ENCODE measurements around the gene ITK. TPM values are rescaled to one million over a fixed set of nuclear protein-coding genes. Genes with fewer than 3 reads are reported as not detected.
"Not testable (repeated sequence)": the region's sequence is repeated elsewhere in the genome, so short reads cannot be mapped to it uniquely, and the experiment has no call there.

Gene ITK
- total RNA-seq, 1 donor from 2014 or later, result 0.05 TPM

- DNase-seq (ENCODE audit: low read depth), result peak; percentile 76
Observed at GRCh38 chr5:157167214-157167621, 13.4 kb upstream of the ITK start.

GRCh38 chr5:157168286-157168685 lies 12.4 kb upstream of the ITK start:
- no peak for DNase-seq (ENCODE audit: low read depth)

DNA sequence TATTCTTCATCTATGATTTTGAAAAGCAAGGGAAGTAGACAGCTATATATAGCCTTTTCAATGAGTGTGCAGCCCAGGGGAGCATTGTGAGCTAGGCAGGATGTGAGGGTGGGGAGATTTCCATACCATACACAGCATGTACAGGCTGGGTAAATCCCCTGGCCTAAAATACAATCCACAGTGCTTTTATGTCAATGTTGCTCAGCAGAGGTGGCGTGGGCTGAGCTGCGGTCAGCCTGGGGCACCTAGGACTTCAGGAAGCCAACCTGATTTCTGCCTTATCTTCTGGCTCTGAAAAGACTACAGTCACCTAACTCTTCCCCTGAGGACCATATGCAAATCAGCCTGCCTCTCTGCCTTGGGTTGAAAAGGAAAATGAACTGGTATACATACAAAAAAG lies 8.2 kb upstream of the ITK start:
- no peak for DNase-seq (ENCODE audit: low read depth)

GRCh38 chr5:157175071-157175612 lies 5.5 kb upstream of the ITK start:
- no peak for DNase-seq (ENCODE audit: low read depth)

DNA sequence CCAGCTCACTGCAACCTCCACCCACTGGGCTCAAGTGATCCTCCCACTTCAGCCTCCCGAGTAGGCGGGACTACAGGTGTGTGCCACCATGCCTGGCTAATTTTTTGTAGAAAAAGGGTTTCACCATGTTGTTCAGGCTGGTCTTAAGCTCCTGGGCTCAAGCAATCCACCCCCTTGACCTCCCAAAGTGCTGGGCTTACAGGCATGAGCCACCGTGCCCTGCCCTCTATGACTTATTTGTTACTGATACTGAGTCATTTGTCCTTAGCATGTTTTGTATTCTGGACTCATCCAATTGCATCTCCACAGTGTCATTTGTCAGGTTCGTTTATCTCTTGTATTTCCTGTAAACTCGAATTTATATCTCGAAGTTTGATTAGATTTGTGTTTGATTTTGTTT lies 2.7 kb upstream of the ITK start:
- no peak for DNase-seq (ENCODE audit: low read depth)

GRCh38 chr5:157178966-157179365 lies 1.7 kb upstream of the ITK start:
- no peak for DNase-seq (ENCODE audit: low read depth)

DNA sequence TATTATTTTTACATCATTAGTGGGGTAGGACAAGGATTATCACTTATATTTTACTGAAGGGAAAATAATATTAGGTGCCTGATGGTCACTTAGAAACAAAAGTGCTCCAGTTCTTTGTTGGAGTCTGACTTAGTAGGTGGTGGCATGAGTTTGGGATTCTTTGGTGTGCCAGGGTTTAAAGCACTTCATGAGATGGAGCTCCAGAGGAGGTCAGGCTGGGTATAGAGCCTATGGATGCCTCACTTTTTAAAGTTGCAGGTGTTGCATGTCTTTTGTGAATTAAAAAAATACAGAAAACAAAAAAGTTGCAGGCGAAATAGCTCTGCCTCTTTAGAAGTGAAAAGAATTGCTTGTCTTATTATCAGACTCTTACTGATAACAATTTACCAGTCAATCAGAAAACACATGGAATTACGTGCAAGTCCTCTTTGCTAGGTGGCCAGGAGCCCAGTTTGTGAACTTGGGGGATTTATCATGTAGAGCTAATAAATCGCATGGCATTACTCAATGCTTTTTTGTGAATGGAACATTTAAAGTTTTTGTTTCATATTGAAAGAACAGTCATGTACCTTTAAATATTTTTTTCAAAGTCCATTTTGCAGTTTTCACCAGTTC lies 1.6 kb downstream of the ITK start:
- DNase-seq (ENCODE audit: low read depth), result no peak

DNA sequence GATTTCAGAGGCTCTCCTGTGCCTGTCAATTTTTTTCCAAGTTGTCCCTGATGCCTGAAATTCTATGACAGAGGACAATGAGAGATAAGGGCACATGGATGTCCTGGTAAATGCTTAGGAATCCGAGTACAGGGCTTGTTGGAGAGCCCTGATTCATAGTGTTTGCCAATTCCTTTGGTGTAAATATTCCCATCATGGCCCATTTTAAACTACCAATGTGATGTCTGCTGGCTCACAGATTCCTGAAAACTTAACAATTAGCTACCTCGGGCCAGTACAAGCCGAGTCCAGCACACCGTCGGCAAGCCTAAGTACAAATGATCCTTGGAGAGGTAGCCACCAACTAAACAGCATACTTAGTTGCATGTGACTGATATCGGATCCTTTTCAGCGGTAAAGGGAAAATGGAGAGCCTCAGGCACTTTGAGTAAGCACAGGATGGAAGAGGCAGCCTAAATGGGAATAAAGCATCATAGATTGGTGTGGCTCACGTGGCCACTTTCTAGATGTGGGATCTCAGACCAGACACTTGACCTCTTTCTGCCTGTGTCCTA lies 3.6 kb downstream of the ITK start:
- DNase-seq (ENCODE audit: low read depth), result no peak

GRCh38 chr5:157185122-157185521 lies 4.5 kb downstream of the ITK start:
- DNase-seq (ENCODE audit: low read depth), result not testable (repeated sequence)

- DNase-seq (ENCODE audit: low read depth), result no peak
Observed at GRCh38 chr5:157186309-157187045, 5.8 kb downstream of the ITK start.

DNA sequence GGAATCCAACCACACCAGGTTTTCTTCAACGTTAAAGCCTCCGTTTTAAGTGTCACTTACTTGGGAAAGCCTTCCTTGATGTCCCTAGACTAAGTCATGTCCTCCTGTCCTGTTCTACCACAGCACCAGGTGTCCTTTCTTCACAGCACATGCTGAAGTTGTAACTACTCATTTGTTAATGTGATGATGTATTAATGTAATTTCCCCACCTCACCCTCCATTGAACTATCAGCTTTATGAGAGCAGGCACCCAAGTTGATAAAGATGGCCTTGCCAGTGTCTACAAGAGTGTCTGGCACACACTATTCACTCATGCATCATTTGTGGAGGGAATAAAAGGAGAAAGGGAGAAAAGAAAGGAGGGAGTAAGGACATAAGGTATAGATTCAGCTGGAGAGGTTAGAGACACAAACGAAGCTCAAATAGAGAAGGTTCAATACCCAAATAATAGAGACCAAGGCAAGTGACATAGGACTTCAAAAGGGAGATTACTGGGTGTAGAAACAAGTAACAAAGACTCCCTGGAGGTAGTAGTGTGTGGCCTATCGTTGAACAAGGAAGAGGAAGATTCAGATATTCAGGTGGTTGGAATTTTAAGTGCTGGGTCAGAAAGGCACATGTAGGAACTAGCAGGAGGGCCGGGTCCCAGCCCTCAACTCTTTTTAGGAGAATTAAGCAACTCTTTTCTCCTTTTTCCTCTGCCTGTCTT lies 6.6 kb downstream of the ITK start:
- no peak for DNase-seq (ENCODE audit: low read depth)

GRCh38 chr5:157188270-157188669 lies 7.6 kb downstream of the ITK start:
- DNase-seq (ENCODE audit: low read depth), result no peak

GRCh38 chr5:157189223-157189622 lies 8.6 kb downstream of the ITK start:
- DNase-seq (ENCODE audit: low read depth), result no peak

GRCh38 chr5:157193699-157194424 lies 13.2 kb downstream of the ITK start:
- DNase-seq (ENCODE audit: low read depth), result no peak

DNA sequence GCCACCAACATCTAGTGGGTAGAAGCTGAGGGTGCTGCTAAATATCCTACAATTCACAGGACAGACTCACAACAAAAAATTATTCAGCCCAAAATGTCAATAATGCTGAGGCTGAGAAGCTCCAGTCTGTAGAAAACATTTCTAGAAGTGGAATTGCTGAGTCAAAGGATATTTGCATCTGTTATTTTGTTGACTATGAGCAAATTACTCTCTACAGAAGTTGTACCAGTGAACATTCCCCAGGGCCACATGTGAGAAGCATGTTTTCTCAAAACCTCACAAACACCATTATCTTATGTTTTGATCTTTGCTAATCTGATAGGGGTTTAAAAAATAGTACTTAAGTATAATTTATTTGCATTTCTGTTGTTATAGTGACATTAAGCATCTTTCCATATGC lies 15.4 kb downstream of the ITK start:
- DNase-seq (ENCODE audit: low read depth), result no peak

DNA sequence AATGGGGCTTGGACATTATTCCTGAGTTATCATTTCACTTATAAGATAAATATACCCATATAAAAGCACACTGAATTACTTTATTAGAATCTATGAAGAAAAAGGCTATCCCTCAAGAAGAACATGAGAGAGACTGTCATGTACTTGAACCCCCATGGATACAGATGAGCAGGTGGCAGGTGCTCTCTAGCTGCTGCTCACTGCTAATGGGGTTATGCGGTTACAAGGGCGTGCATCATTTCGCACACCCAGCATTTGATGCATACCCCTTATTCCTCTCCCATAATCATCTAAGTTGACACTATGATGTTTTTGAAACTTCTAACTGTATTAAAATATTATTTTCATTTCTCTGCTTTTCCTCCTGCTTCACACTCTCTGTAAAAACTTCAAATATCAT lies 16.4 kb downstream of the ITK start:
- no peak for DNase-seq (ENCODE audit: low read depth)

DNA sequence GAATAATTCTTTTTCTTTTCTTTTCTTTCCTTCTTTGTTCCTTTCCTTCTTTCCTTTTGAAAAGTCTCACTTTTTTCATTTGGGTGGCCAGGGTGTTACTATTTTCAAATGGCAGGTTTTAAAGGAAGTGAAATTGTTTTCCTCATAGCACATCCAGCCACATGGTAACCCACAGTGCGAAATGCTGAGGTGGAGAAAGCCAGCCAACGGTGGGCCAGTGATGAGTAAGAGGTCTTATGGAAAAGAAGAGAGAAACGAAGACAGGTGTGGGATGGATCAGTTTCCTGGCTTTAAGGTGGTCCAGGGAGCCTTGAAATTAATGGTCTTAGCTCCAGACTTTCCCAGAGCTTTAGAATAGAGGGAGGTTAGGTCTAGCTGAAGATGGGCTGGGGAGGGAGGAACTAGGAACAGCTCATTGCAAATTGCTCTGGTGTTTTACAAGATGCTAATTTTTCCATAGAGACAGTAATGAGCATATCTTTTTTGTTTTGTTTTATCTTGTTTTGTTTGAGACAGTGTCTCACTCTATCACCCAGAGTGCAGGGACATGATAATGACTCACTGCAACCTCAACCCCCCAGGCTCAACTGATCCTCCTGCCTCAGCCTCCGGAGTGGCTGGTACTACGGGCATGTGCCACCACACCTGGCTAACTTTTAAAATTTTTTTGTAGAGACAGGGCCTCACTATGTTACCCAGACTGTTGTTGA lies 17.8 kb downstream of the ITK start:
- no peak for DNase-seq (ENCODE audit: low read depth)

DNA sequence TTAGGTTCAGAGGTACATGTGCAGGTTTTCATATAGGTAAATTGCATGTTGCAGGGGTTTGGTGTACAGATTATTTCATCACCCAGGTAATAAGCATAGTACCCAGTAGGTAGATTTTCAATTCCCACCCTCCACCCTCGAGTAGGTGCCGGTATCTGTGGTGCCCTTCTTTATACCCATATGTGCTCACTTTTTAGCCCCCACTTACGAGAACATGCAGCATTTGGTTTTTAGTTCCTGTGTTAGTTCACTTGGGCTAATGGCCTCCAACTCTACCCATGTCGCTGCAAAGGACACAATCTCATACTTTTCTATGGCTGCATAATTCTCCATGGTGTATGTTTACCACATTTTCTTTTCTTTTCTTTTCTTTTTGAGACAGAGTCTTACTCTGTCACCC lies 21.2 kb downstream of the ITK start:
- no peak for DNase-seq (ENCODE audit: low read depth)

DNA sequence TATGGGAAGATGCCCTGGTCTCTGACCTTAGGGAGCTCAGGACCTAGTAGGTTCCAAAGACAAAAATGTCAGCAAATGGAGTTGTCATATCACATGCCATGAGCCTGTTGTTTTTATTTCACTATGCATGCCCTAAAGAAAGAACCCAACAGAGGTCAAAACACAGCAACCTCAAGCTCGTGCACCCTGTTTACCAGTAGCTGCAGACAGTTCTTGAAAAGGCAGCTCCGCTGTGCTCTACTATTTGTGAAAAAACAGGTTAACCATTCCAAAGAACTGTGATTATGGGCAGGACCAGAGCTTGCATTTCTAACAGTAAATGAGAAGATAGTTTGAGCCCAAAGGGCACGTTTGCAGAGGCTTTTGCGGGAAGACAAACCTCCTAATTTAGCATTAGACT lies 22.8 kb downstream of the ITK start:
- no peak for DNase-seq (ENCODE audit: low read depth)

DNA sequence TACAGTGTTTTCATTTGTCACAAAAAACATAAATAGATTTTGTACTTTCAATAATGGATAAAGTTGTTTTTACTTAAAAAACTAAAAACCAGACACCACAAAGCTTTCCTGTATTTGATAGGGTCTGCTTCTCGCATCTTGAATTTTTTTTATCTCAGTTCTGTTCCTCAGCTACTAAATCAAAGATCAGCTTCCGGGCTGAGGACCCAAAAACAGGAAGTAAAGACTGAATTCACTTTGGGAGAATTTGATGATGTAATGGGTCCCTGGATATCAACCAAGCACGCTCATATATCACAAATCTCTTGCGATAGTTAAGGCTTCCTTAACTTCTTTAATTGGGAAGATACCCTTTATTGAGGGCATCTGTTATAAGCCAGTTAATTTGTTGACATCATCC lies 24.1 kb downstream of the ITK start:
- no peak for DNase-seq (ENCODE audit: low read depth)

GRCh38 chr5:157205708-157206107 lies 25.1 kb downstream of the ITK start:
- no peak for DNase-seq (ENCODE audit: low read depth)
